ENCODE results near the gene TEX11. TPM values are rescaled to one million over a fixed set of nuclear protein-coding genes. Genes with fewer than 3 reads are reported as not detected.

TEX11 gene
- total RNA-seq = not detected

GRCh38 chrX:70908541-70908940 is at the start of gene TEX11:
Gene TEX11 (minus strand): TSS chrX:70908711. CDS start chrX:70907789, 922 bp downstream.

Small RNA genes lying within 50 kb of the gene (small RNA-seq; reads per million reads assigned to genes)
- gene SNORD3E = not detected

Other genes with a start within 250 kb of the TEX11 start
- 3.9 TPM for gene SLC7A3, start 22.4 kb upstream of the TEX11 start, total RNA-seq
- 59.5 TPM for gene SNX12, start 159.6 kb upstream of the TEX11 start, total RNA-seq
- 4.8 TPM for gene FOXO4, start 187.1 kb upstream of the TEX11 start, total RNA-seq
- gene CXorf65, start 198.0 kb upstream of the TEX11 start, total RNA-seq = not detected
- gene IL2RG, start 202.9 kb upstream of the TEX11 start, total RNA-seq = not detected
- 21.7 TPM for gene MED12, start 209.9 kb upstream of the TEX11 start, total RNA-seq
- 38.1 TPM for gene NLGN3, start 236.1 kb upstream of the TEX11 start, total RNA-seq

Measured in diencephalon (tissue), 1 donor.